OCI-LY7 (cell line): Measurements from ENCODE around the gene LSAMP. TPM values are rescaled to one million over a fixed set of nuclear protein-coding genes. Genes with fewer than 3 reads are reported as not detected.

Experiments
- small RNA-seq: library from RNA; depleted of rRNA; stranded (forward); fragments of <200 nt; gene quantifications from one replicate; pipeline ENCODE3, GENCODE V24; 2014
- total RNA-seq, 2 experiments: library from RNA; depleted of rRNA in 1 of 2; stranded (reverse); fragments of >200 nt in 1 of 2; shearing (Covaris generic) in 1 of 2; gene quantifications; 2 replicates each; pipeline ENCODE4 v1.2.3, GENCODE V29; 2014 to 2022

LSAMP gene
- total RNA-seq, 2 experiments from 2014 or later: 1.4 TPM; not detected in 1

Small RNA genes within 50 kb of the gene (small RNA-seq; reads per million reads assigned to genes)
- gene RN7SL815P: not detected
